C4-2B (cell line): ENCODE results near the gene CAMK4.
"Not testable (repeated sequence)": the region's sequence is repeated elsewhere in the genome, so short reads cannot be mapped to it uniquely, and the experiment has no call there.

Source experiments
- H3K27ac ChIP-seq: fragments of 450-650 bp; 2 replicates; pipeline ENCODE4 v1.5.1; 2017
- ZFX ChIP-seq: fragments of 450-650 bp; IDR thresholded peaks from 2 replicates; pipeline ENCODE4 v1.6.1; 2017
- TF ChIP-seq, protein P1 (sequence below): fragments of 450-650 bp; conservative IDR thresholded peaks from 2 replicates; pipeline ENCODE4 v1.5.1; 2017; ENCODE audit warnings: mild to moderate bottlenecking

CAMK4 gene

DNA sequence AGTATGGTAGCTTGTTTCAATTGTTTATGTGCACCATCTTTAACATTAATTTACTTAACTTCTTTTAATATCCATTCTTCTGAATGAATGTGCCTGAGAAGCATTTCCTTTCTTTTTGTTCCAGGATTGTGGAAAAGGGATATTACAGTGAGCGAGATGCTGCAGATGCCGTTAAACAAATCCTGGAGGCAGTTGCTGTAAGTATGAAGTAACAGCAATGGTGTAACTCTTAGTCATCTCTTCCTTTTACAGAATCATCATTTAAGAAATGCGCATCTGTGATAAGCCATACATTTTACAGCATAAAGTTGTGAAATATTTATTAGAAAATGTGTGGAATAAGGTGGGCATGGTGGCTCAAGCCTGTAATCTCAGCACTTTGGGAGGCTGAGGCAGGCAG lies 170.4 kb downstream of the CAMK4 start:
- TF ChIP-seq, protein P1, sequence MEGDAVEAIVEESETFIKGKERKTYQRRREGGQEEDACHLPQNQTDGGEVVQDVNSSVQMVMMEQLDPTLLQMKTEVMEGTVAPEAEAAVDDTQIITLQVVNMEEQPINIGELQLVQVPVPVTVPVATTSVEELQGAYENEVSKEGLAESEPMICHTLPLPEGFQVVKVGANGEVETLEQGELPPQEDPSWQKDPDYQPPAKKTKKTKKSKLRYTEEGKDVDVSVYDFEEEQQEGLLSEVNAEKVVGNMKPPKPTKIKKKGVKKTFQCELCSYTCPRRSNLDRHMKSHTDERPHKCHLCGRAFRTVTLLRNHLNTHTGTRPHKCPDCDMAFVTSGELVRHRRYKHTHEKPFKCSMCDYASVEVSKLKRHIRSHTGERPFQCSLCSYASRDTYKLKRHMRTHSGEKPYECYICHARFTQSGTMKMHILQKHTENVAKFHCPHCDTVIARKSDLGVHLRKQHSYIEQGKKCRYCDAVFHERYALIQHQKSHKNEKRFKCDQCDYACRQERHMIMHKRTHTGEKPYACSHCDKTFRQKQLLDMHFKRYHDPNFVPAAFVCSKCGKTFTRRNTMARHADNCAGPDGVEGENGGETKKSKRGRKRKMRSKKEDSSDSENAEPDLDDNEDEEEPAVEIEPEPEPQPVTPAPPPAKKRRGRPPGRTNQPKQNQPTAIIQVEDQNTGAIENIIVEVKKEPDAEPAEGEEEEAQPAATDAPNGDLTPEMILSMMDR: no peak
- TF ChIP-seq ZFX: no peak
- H3K27ac ChIP-seq: no peak overlapping the region

DNA sequence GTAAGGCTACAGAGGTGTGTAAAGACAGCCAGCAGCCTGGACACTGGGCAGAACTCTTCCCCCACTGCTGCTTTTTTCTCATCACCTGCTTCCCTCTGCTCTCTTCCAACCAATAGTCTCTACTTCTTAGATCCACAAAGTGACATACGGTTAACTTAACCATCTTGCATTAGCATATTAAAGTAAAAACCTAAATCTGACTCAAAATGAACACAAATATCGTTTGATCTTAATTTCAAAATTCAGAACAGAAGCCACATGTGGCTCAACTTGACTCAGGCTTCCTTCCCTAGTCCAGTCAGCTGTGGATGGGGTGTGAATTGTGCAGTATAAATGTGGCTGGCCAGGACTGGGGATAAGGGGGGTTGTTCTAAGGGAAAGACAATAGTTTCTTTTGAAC lies 173.8 kb downstream of the CAMK4 start:
- TF ChIP-seq ZFX: no peak
- TF ChIP-seq, protein P1: no peak
- no peak overlapping the region for H3K27ac ChIP-seq

DNA sequence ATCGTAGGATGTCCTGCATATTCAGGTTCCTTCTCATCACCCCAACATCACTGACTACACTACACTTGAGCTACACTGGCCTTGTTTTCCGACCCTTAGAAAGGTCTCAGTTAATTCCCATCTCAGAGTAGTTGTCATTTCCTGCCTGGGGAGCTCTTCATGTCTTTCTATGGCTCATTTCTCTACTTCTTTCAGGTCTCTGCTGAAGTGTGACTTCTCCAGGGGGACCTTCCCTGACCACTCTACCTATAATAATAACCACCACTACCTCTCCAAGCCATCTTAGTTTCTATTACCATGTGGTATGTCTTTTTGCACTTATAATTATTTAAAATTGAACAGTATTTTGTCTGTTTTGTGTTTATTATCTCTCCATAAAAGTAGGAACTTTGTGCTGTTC lies 174.9 kb downstream of the CAMK4 start:
- TF ChIP-seq, protein P1: no peak
- TF ChIP-seq ZFX: no peak
- no peak overlapping the region for H3K27ac ChIP-seq

DNA sequence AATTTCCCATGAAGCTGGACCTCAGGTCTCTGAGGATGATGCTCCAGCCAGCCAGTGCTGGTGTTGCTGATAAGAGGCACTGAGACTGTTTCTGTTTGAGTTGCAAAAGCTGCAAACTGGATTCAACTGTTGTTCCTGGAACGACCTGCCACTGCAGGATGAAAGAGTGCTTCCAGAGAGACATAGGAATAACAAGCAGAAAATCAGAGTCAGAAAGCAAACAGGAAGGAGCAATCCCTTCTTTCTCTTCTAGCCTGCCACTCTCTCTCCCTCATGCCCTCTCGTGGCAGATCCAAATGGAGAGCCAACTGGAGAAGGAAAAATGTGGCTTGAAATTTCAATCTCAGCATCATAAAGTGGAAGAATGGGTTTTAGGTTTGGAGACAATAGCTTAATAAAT lies 177.7 kb downstream of the CAMK4 start:
- H3K27ac ChIP-seq: no peak overlapping the region
- TF ChIP-seq ZFX: no peak
- TF ChIP-seq, protein P1: peak; percentile 22

DNA sequence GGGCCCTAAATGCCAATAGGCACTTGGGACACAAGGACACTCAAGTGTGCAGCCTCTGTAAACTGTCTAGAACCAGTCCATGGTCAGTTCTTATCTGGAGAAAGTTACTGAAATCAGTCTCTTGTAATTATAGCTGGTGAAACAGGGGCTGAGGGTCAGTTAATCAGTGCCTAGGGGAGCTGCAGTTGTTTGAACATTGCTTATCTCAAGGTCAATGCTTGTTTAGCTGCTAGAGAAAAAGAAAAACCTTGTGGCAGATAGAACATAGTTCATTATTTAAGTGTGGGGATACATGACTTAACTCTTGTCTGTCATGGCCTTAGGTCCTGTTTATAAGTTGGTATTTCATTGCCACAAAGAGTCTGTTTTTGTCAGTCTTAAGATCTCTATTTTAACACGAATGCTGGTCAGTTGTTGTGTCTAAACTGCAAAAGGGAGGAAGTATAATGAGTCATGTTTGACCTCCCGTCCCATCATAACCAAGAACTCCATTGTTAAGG lies 180.1 kb downstream of the CAMK4 start:
- TF ChIP-seq, protein P1: no peak
- no peak for TF ChIP-seq ZFX
- H3K27ac ChIP-seq: no peak overlapping the region

DNA sequence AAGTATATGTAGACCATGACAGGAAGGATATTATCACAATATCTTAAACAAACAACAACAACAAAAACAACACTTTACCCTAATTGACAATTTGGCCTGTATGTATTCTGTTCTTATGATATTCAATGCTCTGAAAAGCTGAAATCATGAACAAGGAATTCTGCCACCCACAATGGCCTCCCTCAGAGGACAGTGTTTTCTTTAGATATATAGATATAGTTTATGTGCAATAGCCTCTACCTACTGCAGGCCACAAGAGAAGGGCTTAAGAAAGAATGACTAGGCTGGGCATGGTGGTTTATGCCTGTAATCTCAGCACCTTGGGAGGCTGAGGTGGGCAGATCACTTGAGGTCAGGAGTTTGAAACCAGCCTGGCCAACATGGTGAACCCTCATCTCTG lies 183.4 kb downstream of the CAMK4 start:
- H3K27ac ChIP-seq: no peak overlapping the region
- TF ChIP-seq, protein P1: no peak
- no peak for TF ChIP-seq ZFX

DNA sequence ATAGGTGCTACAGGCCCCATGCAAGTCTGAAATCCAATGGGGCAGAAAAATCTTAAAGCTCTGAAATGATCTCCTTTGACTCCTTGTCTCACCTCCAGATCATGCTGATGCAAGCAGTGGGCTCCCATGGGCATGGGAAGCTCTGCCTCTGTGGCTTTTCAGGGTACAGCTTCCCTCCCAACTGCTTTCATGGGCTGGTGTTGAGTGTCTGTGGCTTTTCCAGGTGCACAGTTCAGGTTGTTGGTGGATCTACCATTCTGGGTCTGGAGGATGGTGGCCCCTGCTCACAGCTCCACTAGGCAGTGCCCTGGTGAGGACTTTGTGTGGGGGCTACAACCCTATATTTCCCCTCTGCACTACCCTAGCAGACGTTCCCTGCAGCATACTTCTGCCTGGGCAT lies 184.6 kb downstream of the CAMK4 start:
- TF ChIP-seq, protein P1: no peak
- no peak for TF ChIP-seq ZFX
- H3K27ac ChIP-seq: no peak overlapping the region

DNA sequence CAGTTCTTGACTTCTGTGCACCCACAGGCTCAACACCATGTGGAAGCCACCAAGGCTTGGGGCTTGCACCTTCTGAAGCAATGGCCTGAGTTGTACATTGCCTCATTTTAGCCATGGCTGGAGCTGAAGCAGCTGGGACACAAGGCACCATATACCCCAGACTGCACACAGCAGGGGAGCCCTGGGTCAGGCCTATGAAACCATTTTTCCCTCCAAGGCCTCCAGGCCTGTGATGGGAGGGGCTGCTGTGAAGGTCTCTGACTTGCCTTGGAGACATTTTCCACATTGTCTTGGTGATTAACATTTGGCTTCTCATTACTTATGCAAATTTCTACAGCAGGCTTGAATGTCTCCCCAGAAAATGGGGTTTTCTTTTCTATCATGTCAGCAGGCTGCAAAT lies 185.1 kb downstream of the CAMK4 start:
- H3K27ac ChIP-seq: not testable (repeated sequence)

DNA sequence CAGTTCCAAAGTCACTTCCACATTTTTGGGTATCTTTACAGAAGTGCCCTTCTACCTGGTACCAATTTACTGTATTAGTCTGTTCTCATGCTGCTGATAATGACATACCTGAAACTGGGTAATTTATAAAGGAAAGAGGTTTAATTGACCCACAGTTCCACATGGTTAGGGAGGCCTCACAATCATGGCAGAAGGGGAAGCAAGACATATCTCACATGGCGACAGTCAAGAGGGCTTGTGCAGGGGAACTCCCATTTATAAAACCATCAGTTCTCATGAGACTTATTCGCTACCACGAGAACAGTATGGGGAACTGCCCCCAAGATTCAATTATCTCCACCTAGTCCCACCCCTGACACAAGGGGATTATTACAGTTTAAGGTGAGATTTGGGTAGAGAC lies 185.9 kb downstream of the CAMK4 start:
- not testable (repeated sequence) for H3K27ac ChIP-seq
